NCI-H345 treated with DMSO at 0.1 percent for 48 hours (cell line): ENCODE results near the gene ZFAND2B.

Experiments used
- DNase-seq: peaks from one replicate; lab custom pipeline; 2025; ENCODE audit not compliant: unreplicated experiment; lab: John Stamatoyannopoulos, UW

Gene ZFAND2B

GRCh38 chr2:219204425-219205164 lies 2.0 kb upstream of the ZFAND2B start:
- no peak for DNase-seq

GRCh38 chr2:219205165-219205538 lies 1.4 kb upstream of the ZFAND2B start:
- no peak for DNase-seq

GRCh38 chr2:219205981-219206327 lies 628 bp upstream of the ZFAND2B start:
- no peak for DNase-seq

- DNase-seq, result no peak
Observed at GRCh38 chr2:219207134-219207883, 727 bp downstream of the ZFAND2B start.

- no peak for DNase-seq
Observed at GRCh38 chr2:219207884-219208740, 1.5 kb downstream of the ZFAND2B start.

- DNase-seq, result no peak
Observed at GRCh38 chr2:219209236-219210195, 2.9 kb downstream of the ZFAND2B start.

GRCh38 chr2:219210196-219210885 lies 3.8 kb downstream of the ZFAND2B start:
- DNase-seq, result no peak

- no peak for DNase-seq
Observed at GRCh38 chr2:219210886-219211362, 4.3 kb downstream of the ZFAND2B start.

GRCh38 chr2:219213026-219213415 lies 6.4 kb downstream of the ZFAND2B start:
- DNase-seq, result no peak

GRCh38 chr2:219213486-219214071 lies 7.0 kb downstream of the ZFAND2B start:
- no peak for DNase-seq

GRCh38 chr2:219214141-219214540 lies 7.6 kb downstream of the ZFAND2B start:
- no peak for DNase-seq

- DNase-seq, result no peak
Observed at GRCh38 chr2:219214786-219215185, 8.2 kb downstream of the ZFAND2B start.

- no peak for DNase-seq
Observed at GRCh38 chr2:219215871-219216534, 9.4 kb downstream of the ZFAND2B start.

GRCh38 chr2:219216535-219216915 lies 9.9 kb downstream of the ZFAND2B start:
- no peak for DNase-seq

GRCh38 chr2:219218217-219218731 lies 11.7 kb downstream of the ZFAND2B start:
- peak; percentile 34 for DNase-seq

GRCh38 chr2:219218732-219219701 lies 12.4 kb downstream of the ZFAND2B start, which contains the start of gene ABCB6:
Gene ABCB6, minus strand, starts transcription at chr2:219218958. Its CDS starts 285 bp downstream, at chr2:219218673.
- peak; percentile 90 for DNase-seq

- no peak for DNase-seq
Observed at GRCh38 chr2:219219784-219220532, 13.4 kb downstream of the ZFAND2B start.
